Activated gamma-delta T cell (primary cell): Measurements from ENCODE around the gene UNC93B1.

Source experiments
- DNase-seq: peaks from one replicate; lab custom pipeline; 2025; lab: John Stamatoyannopoulos, UW
- total RNA-seq, 2 donors: gene quantifications; one replicate each; lab custom pipeline; 2026; lab: John Stamatoyannopoulos, UW

UNC93B1 gene, protein sequence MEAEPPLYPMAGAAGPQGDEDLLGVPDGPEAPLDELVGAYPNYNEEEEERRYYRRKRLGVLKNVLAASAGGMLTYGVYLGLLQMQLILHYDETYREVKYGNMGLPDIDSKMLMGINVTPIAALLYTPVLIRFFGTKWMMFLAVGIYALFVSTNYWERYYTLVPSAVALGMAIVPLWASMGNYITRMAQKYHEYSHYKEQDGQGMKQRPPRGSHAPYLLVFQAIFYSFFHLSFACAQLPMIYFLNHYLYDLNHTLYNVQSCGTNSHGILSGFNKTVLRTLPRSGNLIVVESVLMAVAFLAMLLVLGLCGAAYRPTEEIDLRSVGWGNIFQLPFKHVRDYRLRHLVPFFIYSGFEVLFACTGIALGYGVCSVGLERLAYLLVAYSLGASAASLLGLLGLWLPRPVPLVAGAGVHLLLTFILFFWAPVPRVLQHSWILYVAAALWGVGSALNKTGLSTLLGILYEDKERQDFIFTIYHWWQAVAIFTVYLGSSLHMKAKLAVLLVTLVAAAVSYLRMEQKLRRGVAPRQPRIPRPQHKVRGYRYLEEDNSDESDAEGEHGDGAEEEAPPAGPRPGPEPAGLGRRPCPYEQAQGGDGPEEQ
- total RNA-seq, result 18.5 to 27.2 reads per million in 2 donors

DNA sequence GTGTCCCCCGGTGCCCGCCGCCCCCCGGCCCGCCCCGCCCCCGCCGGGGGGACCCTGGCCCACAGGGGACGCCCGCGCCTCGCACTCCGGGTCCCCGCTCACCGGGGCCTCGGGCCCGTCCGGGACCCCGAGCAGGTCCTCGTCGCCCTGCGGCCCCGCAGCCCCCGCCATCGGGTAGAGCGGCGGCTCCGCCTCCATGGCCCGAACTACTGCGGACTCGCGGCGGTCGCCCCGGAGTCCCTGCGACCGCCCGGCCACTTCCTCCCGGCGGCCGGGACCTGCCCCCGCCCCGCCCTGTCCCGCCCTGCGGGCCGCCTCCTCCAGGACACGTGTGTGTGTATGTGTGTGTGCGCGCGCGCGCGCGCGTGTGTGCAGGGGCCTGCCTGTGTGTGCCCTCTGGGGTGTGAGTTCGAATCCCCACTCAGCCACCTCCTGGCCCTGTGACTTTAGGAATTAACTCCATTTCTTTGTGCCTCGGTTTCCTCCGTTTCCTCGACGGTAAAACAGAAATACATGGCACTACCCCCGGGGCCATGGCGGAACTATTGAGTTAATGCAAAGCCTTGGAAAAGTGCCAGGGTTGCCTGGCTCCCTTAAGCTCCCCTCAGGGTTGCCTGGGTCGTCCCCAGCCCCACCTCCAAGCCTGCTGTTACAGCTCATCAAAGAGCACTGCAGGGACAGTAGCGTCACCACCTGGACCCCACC, at the start of gene UNC93B1:
TSS of gene UNC93B1 (minus strand) at position 252 of the 705 bp plus-strand sequence. CDS start at position 198, 54 bp downstream.
- peak; percentile 65 for DNase-seq

DNA sequence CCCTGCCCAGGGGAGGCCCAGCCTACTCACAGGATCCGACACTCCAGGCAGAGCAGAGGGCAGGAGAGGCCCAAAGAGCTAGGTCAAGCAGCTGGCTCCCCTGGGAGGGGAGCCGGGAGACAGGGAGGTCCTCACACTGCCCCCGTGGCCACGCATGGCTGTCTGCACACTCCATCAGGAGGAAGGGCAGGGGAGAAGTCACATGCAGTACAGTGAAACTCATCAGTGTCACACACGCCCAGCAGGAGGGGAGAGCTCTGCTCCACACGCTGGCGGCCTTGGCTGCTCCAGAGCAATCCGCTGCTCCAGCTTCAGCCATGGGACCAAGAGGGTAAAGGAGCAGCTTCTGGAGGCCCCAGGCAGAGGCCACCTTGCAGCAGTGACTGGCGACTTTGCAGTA, 49.2 kb upstream of the UNC93B1 start:
- no peak for DNase-seq

DNA sequence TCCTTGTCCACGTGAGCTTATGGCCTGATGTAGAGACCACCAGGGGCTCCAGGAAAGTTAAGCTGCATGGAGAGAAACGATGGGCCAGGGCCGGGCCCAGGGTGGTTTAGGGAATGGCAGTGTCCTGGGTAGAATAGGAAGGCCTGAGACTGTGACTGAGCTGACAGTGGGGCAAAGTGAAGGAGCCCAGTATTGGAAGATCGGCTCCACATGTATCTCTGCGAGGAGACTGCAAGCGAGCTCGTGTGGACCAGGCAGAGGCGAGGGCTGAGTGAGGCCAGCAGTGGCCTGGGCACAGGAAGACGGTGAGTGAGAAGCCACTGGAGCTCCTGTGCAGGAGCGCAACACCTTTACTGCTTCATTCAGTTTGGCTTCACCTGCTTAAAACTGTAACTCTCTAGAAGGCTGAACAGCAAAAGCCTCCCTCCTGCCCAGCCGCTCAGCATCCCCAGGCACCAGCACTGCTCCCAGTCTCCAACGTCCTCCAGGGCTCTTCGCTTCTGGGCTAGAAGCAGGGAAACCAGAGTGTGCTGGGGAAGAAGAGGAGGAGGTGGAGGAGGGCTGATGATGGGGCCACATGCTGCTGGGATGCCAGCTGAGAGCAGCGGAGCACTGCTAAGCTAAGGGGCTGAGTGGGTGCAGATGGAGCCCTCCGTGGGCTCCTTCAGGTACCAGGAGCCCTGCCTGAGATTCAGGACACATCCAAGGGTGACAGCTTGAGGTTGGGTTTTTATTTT, 48.4 kb upstream of the UNC93B1 start:
- no peak for DNase-seq

DNA sequence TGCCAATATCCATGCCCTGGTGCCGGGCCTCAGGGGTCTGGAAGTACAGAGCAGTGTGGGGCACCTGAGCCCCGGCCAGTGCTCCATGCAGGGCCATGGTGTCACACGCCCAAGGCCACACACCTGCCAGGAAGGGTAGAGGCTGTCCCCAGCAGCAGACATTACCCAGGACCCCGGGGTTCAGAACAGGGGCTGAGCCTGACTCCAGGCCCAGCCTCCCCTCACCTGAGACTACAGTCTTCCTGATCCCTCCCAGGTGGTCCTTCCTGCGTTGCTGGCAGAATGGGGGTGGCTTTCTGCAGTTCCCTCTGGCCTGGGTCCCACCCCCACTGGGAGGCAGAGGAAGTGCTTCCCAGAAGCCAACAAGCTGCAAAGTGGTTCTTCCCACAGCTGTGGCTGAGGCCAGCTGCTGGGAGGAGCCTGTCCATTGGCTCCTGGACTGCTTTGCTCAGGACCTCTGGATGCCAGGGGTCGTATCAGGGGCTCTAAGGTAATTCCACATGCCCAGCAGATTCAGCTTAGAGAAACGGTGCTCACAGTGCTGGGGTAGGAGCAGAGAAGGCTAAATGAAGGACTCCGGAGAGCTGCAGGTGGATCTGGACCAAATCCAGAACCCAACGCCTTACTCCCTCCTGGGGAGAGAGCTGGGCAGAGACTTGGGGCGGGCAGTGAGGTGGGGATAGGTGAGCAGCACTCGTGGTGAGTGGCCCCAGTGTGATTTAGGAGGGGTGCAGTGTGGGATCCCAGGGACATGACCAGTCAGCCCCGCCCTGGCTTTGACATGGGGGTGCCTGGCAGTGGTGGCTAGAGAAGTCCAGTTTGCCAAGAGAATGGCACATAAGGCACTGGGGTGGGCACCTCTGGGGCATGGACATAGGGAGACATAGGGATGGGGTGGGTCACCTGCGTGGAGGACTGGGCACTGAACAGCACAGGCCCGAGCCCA, 47.6 kb upstream of the UNC93B1 start:
- DNase-seq, result no peak

DNA sequence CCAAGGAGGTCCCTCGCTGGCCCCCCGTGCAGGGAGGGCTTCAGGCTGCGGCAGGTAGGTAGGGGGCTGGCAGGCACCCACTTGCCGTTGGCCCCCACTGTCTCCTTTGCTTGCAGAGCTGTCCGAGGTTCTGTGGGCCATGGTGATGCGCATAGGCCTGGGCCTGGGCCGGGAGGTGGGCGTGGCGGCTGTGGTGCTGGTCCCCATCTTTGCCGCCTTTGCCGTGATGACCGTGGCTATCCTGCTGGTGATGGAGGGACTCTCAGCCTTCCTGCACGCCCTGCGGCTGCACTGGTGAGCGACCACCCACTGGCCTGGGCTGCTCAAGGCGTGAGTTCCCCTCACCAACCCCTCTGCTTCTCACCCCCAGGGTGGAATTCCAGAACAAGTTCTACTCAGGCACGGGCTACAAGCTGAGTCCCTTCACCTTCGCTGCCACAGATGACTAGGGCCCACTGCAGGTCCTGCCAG, 46.5 kb upstream of the UNC93B1 start:
- DNase-seq, result no peak

DNA sequence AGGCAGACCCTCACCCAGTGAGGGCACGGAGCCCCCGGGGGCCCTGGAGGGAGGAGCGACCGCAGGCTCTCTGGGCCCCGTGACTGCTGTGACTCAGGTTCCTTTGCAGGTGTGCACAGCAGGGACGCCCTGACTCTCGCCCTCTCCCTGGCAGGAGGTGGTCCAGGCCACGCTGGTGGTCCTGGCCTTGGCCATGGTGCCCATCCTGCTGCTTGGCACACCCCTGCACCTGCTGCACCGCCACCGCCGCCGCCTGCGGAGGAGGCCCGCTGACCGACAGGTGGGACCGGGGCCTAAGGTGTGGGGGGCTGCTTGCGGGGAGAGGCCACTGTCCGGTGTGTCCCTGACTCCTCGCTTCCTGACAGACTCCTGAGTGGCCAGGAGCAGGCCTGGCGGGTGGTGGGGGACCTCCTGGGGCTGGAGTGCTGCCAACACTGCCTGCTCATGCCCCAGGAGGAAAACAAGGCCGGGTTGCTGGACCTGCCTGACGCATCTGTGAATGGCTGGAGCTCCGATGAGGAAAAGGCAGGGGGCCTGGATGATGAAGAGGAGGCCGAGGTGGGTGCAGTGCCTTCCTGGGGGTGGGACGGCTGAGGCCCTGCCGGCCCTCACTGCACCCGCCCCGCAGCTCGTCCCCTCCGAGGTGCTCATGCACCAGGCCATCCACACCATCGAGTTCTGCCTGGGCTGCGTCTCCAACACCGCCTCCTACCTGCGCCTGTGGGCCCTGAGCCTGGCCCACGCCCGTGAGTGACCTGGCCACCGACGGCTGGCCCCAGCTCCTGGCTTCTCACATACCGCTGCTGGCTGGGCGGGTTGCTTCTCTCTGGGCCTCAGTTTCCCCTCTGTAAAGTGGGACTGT, 45.8 kb upstream of the UNC93B1 start:
- DNase-seq, result no peak

DNA sequence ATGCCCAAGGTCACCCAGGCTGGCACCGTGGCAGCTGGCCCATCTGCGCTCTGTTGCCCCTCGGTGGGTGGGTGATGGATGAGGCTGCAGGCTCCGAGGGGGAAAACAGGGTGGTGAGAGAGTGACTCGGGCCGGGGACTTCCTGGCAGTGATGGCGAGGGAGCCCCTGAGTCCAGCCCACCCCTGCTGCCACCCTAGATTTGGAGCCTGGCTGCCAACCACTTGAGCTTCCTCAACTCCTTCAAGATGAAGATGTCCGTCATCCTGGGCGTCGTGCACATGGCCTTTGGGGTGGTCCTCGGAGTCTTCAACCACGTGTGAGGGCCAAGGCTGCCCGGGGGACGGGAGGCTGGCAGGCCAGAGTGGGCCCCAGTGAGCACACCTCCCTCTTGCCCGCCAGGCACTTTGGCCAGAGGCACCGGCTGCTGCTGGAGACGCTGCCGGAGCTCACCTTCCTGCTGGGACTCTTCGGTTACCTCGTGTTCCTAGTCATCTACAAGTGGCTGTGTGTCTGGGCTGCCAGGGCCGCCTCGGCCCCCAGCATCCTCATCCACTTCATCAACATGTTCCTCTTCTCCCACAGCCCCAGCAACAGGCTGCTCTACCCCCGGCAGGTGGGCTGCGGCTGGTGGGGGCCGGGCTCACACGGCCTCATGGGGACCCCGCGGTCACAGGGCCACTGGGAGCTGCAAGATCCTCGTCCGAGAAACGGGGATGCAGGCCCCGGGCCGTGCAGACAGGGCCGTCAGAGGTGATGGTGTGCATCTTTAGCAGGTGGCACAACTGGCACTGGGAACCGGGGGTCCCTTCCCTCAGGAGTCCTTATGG, 45.0 kb upstream of the UNC93B1 start:
- no peak for DNase-seq

DNA sequence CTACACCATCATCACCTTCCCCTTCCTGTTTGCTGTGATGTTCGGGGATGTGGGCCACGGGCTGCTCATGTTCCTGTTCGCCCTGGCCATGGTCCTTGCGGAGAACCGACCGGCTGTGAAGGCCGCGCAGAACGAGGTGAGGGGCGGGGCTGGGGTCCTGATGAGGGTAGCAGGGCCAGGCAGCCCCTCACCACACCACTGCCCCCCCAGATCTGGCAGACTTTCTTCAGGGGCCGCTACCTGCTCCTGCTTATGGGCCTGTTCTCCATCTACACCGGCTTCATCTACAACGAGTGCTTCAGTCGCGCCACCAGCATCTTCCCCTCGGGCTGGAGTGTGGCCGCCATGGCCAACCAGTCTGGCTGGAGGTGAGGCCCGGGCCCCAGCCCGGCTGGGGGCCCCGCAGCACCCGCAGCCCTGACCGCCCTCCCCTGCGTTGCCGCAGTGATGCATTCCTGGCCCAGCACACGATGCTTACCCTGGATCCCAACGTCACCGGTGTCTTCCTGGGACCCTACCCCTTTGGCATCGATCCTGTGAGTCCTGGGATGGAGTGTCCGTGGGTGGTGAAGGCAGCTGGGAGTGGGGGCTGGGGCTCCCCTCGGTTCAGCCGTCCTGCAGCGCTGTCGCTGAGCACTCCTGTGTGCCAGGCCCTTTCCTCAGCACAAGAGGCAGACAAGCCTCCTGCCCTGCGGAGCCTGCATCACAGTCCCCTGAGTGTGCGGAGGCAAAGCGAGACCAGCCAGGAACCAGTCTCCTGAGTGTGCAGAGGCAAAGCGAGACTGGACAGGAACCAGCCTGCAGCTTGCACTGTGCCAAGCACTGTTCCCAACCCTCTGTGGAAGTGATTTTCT, 43.8 kb upstream of the UNC93B1 start:
- no peak for DNase-seq

DNA sequence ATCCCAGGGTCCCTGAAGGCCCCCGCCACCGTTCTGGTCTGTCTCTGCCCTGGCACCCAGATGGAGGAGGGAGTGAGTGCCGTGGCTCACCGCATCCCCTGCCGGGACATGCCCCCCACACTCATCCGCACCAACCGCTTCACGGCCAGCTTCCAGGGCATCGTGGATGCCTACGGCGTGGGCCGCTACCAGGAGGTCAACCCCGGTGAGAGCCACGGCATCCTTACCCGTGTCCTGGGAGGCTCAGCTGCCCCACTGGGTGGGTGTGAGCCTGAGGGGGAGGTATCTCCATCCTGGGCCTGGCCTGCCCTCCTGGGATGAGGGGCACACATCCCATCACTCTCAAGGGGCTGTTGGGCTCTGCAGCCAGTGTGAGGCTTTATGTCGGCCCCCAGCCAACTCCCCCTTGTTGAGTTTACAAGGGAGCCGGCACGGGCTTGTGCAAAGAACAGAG, 41.0 kb upstream of the UNC93B1 start:
- no peak for DNase-seq

DNA sequence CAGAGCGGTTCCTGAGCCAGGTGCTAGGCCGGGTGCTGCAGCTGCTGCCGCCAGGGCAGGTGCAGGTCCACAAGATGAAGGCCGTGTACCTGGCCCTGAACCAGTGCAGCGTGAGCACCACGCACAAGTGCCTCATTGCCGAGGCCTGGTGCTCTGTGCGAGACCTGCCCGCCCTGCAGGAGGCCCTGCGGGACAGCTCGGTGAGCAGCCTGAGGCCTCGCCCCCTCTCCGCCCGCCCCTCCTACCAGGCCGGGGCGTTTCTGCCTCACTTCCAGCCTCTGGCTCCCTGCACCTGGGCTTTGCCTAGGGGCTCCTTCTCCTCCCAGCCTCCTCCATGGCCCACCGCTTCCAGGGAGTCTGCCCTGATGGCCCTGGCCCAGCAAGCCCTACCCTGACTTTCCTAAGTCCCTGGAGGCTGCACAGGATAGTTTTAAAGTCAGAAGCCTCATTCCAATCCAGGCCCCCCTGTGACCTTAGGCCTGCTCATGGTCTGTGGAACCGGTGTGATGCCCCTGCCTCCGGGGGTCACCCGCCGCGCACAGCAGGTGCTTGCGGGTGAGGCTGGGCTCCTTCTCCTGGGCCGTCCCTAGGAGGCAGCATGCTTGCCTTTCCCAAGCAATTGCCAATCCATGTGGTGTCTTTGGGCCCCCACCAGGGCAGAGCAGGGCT, 40.4 kb upstream of the UNC93B1 start:
- DNase-seq, result no peak

DNA sequence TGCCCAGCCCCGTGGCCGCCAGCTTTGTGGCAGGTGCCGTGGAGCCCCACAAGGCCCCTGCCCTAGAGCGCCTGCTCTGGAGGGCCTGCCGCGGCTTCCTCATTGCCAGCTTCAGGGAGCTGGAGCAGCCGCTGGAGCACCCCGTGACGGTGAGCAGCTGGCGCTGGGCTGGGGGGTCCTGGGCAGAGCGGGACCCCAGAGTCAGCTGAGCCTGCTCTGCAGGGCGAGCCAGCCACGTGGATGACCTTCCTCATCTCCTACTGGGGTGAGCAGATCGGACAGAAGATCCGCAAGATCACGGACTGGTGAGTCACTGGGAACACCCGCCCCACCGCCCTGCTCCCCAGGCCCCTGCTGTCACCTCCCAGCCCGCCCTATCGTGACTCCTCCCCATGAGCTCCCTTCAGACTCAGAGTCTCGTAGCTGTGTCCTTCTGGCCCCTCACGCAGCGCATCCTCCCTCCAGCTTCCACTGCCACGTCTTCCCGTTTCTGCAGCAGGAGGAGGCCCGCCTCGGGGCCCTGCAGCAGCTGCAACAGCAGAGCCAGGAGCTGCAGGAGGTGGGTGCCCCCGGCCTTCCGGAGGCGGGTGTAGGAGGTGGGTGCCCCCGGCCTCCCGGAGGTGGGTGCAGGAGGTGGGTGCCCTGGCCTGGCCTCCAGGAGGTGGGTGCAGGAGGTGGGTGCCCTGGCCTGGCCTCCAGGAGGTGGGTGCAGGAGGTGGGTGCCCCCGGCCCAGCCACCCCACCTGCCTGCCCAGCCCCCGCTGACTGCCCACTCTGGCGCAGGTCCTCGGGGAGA, 39.6 kb upstream of the UNC93B1 start:
- DNase-seq, result no peak

DNA sequence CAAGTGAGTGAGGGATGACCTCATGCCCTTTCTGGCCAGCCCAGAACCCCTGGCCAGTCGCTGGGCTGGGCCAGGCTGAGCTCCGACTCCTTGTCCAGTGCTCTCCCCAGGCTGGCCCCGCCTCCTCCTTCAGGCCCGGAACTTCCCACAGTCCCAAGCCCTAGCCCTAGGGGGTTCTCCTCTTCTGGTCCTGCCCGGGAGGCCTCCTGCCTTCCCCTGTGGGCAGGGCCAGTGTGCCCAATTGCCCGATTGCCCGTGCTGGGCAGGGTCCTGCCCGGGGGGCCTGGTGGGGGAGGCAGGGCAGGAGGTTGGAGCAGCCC, 39.1 kb upstream of the UNC93B1 start:
- no peak for DNase-seq

DNA sequence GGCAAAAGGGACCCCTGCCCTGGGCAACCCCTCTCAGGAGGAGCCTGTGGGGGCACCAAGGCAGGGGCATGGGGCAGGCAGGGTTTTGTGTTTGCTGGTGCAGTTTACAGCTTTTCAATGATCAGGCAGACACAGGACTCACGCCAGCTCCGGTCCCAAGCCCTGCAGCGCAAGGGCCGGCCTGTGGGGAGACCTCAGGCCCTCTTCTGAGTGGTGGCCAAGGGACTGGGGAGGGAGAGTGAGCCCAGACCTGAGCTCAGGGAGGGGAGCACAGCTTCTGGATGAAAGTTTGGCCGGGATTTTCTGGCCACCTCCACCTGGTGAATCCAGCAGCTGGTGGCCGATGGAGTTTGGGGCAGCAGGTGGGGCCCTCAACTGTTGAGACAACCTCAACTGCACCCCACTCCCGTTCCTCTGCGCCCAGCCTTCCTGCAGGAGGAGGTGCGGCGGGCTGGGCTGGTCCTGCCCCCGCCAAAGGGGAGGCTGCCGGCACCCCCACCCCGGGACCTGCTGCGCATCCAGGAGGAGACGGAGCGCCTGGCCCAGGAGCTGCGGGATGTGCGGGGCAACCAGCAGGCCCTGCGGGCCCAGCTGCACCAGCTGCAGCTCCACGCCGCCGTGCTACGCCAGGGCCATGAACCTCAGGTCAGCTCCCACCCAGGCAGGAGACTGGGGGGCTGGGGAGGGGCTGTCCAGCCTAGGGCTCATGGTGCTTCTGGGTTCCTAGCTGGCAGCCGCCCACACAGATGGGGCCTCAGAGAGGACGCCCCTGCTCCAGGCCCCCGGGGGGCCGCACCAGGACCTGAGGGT, 38.5 kb upstream of the UNC93B1 start:
- no peak for DNase-seq

DNA sequence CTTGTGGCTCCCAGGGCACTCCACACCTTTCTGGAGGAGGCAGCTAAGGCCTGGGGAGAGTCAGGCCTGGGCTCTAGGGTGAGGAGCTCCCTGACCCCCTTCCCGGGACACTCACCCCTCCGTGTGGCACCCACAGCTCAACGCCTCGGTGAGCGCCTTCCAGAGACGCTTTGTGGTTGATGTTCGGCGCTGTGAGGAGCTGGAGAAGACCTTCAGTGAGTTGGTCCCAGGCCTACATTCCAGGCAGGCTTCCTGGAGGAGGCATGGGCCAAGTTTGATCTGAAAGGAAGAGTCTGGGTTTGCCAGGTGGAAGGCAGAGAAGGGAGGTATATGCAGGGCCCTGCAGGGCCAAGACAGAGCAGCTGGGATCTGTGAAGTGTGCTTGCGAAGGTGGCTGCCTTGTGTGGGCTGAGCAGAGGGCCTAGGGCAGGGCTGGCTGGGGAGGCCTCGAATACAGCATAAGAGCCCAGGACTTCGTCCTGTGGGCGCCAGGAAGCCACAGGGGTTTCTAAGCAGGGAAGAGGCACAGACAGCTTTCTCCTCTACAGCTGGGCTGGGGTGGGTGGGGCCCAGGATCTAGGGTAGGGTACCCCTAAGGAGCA, 37.8 kb upstream of the UNC93B1 start:
- no peak for DNase-seq

DNA sequence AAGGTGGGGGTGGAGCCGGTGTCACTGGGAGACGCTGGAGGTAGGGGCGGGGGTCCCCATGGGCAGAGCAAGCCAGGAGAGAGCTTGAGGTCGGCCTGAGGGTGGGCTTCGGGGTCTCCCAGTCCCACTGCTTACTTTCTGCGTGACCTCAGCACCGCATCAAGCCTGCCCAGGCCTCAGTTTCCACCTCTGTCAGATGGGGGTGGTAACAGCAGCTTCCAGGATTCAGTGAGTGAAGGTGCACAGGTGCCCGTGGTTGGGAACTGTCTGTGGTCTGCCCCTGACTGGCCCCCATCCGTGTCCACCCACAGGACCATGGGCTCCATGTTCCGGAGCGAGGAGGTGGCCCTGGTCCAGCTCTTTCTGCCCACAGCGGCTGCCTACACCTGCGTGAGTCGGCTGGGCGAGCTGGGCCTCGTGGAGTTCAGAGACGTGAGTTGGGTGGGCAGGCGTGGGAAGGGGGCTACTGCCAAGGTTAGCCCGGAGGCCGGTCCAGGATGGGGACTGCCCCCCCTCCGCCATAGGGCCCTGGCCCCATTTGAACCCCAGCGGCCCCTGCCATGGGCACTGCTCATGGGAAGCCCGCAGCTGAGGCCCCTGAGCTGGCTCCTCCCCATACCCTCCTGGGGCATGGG, 37.2 kb upstream of the UNC93B1 start:
- no peak for DNase-seq
